Sigmoid colon (tissue), 4 donors: ENCODE data around the gene NDP.

Experiments used
- POLR2AphosphoS5 ChIP-seq, 4 donors: sonication (generic); formaldehyde crosslinking; IDR thresholded peaks; one replicate each; pipeline ENCODE4 v1.6.1; 2017; ENCODE audit warnings: antibody characterized with exemption in 4 of 4
- TF ChIP-seq, protein P1 (sequence below), 4 experiments: fragments of 450-650 bp in 3 of 4; fragments of 200-600 bp in 1 of 4; IDR thresholded peaks; one replicate each; pipeline ENCODE4 v1.5.1; 2016 to 2019; ENCODE audit warnings: antibody characterized with exemption in 4 of 4, mild to moderate bottlenecking in 3 of 4, moderate library complexity in 2 of 4

DNA sequence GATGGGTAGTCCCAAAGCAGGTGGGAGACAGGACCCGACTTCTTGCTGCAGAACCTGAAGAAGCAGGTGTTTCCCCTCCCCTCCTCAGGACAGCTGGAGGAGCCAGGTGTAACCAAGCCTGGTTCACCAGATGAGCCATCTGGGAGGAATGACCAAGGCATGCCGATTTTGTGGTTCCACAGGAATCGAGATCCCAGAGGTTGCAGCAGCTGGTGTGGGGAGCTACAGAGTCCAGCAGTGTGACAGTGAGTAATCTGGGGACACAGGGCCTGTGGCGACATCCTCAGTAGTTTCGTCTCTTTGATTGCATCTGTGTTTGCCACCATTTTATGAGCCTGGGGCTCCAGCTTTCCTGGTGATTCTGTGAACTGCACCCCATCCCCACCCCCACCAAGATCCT is 2.6 kb upstream of the NDP start:
- TF ChIP-seq, protein P1, sequence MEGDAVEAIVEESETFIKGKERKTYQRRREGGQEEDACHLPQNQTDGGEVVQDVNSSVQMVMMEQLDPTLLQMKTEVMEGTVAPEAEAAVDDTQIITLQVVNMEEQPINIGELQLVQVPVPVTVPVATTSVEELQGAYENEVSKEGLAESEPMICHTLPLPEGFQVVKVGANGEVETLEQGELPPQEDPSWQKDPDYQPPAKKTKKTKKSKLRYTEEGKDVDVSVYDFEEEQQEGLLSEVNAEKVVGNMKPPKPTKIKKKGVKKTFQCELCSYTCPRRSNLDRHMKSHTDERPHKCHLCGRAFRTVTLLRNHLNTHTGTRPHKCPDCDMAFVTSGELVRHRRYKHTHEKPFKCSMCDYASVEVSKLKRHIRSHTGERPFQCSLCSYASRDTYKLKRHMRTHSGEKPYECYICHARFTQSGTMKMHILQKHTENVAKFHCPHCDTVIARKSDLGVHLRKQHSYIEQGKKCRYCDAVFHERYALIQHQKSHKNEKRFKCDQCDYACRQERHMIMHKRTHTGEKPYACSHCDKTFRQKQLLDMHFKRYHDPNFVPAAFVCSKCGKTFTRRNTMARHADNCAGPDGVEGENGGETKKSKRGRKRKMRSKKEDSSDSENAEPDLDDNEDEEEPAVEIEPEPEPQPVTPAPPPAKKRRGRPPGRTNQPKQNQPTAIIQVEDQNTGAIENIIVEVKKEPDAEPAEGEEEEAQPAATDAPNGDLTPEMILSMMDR (IDR thresholded peaks at IDR 0.05), result no peak
- TF ChIP-seq POLR2AphosphoS5 (IDR thresholded peaks at IDR 0.05), result no peak
